Hippocampal formation (tissue), 2 donors: ENCODE data around the gene BTBD9.
A peak's percentile ranks its signal among the peaks of the same experiment; 100 is the strongest.

Source experiments
- DNase-seq, 2 donors: peaks; one replicate each; lab custom pipeline; 2025; lab: John Stamatoyannopoulos, UW

The BTBD9 gene

GRCh38 chr6:38241200-38241871, 398.4 kb downstream of the BTBD9 start:
- DNase-seq, result no peak

- no peak for DNase-seq
Measured at GRCh38 chr6:38239719-38240451, 399.8 kb downstream of the BTBD9 start.

- DNase-seq, result no peak
Measured at GRCh38 chr6:38236631-38237030, 403.1 kb downstream of the BTBD9 start.

- no peak for DNase-seq
Measured at GRCh38 chr6:38234934-38235682, 404.6 kb downstream of the BTBD9 start.

- DNase-seq, result no peak
Measured at GRCh38 chr6:38234141-38234540, 405.6 kb downstream of the BTBD9 start.

GRCh38 chr6:38233161-38233791, 406.5 kb downstream of the BTBD9 start:
- DNase-seq, result no peak

GRCh38 chr6:38225766-38226165, 414.0 kb downstream of the BTBD9 start:
- DNase-seq, result no peak

- DNase-seq, result no peak
Measured at GRCh38 chr6:38221251-38221650, 418.5 kb downstream of the BTBD9 start.

GRCh38 chr6:38220069-38220723, 419.5 kb downstream of the BTBD9 start:
- peak; percentile 33 to 72 for DNase-seq

GRCh38 chr6:38218235-38218634, 421.5 kb downstream of the BTBD9 start:
- DNase-seq, result no peak

- DNase-seq, result no peak
Measured at GRCh38 chr6:38216451-38216850, 423.3 kb downstream of the BTBD9 start.

- DNase-seq, result no peak
Measured at GRCh38 chr6:38215651-38216311, 423.9 kb downstream of the BTBD9 start.

GRCh38 chr6:38215225-38215624, 424.5 kb downstream of the BTBD9 start:
- no peak for DNase-seq

- DNase-seq, result no peak
Measured at GRCh38 chr6:38214159-38214558, 425.6 kb downstream of the BTBD9 start.

- DNase-seq, result no peak
Measured at GRCh38 chr6:38213251-38213658, 426.5 kb downstream of the BTBD9 start.

GRCh38 chr6:38212579-38212978, 427.1 kb downstream of the BTBD9 start:
- DNase-seq, result no peak

- DNase-seq, result no peak
Measured at GRCh38 chr6:38212116-38212515, 427.6 kb downstream of the BTBD9 start.

GRCh38 chr6:38209371-38210260, 430.1 kb downstream of the BTBD9 start:
- no peak for DNase-seq

GRCh38 chr6:38208028-38208427, 431.7 kb downstream of the BTBD9 start:
- no peak for DNase-seq

GRCh38 chr6:38207375-38207774, 432.4 kb downstream of the BTBD9 start:
- no peak for DNase-seq
